GDM1 (cell line): ENCODE results near the gene IGFBP1.

Source experiments
- DNase-seq: peaks from one replicate; lab custom pipeline; 2025; lab: John Stamatoyannopoulos, UW

The IGFBP1 gene

DNA sequence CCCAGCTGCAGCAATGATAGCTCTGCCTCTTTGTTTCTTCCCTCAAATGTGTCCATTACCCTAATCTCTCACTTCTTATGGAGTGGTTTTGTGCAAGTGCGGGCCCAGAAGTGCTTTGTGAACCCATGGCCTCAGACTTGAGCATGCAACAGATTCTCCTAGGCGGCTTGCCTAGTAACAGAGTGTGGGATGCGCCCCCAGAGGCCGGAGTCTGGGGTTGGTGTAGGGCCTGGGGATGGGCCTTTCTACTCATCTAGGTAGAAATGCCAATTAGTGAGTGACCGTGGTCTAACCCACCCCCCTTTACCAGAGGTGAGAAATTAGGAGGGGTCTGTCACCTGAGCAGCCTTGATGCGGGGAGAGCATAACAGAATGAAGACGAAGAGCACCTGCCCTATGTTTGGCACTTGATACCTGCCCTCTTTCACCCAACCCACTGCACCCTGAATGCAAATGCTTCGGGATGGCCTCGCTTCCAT is 7.0 kb upstream of the IGFBP1 start:
- no peak for DNase-seq

DNA sequence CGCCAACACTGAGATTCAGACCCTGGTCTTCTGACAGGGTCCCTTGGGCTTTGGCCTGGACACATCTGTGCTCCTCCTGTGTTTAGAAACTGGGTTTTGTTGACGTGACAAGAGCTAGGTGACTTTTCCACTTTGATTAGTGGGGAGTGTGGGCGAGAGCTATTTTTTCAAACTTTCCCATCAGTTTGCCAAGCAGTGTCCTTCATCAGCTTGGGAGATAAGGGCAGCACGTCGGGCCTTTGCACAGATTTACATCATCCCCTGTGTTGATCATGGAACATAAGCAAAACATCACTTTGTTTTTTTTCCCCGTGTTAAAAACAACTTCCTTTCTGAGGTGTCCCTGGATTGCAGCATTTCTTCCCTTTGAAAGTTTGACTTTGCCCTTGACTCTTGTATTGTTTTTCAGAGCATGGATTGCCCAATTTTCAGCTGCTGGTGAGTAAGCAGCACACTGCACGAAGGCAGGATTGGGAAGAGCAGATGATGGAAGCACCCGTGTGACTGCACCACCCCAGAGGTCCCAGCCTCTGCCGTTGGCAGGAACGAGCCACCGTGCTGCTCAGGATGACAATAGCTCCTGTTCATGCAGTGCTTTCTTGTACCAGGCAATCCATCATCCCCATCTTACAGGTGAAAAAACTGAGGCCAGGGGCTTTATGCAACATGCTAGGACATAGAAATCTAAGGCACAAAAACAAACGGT is 6.4 kb upstream of the IGFBP1 start:
- DNase-seq, result no peak

- DNase-seq, result no peak
These were observed 5.8 kb upstream of the IGFBP1 start for GRCh38 chr7:45882465-45882810.

DNA sequence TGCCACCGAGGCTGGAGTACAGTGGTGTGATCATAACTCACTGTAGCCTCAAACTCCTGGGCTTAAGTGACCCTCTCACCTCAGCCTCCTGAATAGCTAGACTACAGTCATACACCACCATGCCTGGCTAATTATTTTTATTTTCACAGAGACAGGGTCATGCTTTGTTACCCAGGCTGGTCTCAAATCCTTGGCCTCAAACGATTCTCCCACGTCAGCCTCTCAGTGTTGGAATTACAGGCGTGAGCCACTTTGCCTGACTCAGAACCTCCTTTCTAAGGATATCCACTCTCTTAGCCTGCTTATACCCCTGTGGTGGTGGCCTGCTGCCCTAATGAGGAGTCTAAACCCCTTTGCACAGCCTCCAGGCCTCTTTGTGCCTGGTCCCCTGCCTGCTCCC is 4.2 kb upstream of the IGFBP1 start:
- DNase-seq, result no peak

GRCh38 chr7:45885264-45885882 is 2.9 kb upstream of the IGFBP1 start:
- DNase-seq, result no peak

DNA sequence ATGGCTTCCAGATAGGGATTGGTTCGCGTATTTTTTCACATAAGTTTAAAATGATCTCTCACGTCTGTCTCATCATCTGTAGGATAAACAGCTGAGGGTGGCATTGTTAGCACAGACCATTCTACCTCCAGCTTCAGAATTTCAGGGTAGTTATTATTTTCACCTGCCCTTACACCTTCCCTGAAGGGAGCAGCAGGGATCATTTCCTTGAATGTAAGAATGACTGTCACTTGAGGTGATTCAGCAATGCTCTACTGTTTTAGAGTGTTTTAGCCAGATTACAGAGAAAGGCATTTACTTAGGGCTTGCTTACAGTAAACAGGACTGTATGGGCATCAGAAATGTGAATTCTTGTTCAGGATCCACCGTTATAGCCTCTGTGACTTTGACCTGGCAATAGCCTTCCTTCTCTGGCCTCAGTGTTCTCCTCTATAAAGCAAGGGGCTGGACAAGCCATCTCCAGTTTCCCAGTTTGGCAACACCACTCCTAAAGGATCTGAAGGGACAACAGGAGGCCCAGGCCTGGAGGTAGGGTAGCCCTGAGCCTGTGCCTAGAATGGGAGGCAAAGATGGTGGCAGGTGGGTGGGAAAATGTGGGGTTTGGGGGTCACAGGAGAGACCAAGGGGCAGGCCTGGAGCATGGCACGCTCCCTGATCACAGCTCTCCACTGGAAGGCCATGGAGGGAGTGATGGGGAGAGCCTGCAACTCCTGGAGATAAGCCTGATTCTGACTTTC is 1.2 kb upstream of the IGFBP1 start:
- no peak for DNase-seq

- DNase-seq, result no peak
These were observed 692 bp downstream of the IGFBP1 start for GRCh38 chr7:45888993-45889366.

- no peak for DNase-seq
These were observed 1.2 kb downstream of the IGFBP1 start for GRCh38 chr7:45889367-45890067.

DNA sequence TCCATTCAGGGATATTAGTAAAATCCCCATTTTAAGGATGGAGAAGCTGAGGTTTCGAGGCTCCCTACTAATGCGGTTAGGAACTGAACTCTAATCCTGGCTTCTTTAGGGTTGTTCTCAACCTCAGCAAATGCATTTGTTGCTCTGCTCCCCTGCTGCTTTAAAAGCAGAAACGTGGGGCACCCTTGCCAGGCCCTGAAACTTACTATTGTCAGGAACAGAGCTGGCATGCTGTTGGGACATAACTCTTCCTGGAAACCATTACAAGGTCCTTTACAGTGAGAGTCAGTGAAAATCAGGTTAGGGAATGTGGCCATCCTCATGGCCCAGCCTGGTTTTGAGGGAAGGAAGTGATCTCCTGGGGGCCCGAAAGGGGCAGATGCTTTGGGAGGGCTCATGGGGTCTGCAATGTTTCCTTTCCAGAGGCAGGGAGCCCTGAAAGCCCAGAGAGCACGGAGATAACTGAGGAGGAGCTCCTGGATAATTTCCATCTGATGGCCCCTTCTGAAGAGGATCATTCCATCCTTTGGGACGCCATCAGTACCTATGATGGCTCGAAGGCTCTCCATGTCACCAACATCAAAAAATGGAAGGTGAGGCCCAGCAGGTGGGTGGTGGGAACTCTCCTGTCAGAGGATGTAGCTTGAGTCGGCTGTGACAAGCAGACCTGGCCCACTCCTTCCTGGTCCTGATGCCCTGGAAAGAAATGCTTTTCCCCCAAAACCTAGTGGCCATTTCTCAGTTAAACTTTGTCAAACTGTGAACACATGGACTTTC is 2.0 kb downstream of the IGFBP1 start:
- DNase-seq, result no peak

- DNase-seq, result no peak
These were observed 2.7 kb downstream of the IGFBP1 start for GRCh38 chr7:45890902-45891461.

- no peak for DNase-seq
These were observed 3.4 kb downstream of the IGFBP1 start for GRCh38 chr7:45891462-45892402.

DNA sequence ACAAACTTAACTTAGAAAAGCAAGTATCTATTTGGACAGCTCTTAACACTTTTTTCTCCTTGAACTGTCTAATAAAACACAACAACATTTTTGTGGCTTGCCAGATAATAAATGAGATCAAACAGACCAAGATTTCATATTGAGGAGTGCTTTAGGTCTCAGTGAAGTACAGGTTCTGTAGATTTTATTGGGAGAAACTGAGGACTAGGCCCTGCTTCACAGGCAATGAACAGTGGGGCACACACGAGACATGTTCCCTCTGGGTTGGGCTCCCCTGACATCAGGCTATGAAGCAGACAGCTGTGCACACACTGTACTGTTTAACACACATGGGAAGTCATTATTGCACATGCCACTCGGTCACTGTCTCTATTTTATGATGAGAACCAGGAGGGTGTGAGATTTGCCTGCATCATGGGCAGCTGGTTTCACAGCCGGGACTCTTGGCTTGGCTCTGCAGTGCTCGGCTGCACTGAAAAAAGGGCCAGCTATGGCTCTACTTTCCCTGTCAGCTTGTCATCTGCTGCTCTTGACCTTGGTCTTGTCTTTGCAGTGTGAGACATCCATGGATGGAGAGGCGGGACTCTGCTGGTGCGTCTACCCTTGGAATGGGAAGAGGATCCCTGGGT is 4.2 kb downstream of the IGFBP1 start:
- no peak for DNase-seq

DNA sequence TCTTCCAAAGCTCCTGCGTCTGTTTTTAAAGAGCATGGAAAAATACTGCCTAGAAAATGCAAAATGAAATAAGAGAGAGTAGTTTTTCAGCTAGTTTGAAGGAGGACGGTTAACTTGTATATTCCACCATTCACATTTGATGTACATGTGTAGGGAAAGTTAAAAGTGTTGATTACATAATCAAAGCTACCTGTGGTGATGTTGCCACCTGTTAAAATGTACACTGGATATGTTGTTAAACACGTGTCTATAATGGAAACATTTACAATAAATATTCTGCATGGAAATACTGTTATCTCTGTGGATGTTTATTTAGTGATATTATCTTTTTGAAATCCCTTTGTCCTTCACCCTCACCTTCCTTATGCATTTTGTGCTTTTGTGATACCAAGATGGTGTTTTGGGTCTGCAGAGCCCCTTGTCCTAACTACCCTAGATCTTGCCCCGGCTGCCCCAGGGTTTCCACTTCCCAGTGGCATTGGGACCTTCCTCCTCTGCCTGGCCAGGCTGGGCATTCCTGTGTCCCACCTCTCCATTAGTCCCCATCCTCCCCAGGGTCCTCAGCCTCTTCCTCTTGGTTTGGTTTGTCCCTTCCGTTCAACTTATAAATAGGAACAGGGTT is 5.2 kb downstream of the IGFBP1 start:
- no peak for DNase-seq

DNA sequence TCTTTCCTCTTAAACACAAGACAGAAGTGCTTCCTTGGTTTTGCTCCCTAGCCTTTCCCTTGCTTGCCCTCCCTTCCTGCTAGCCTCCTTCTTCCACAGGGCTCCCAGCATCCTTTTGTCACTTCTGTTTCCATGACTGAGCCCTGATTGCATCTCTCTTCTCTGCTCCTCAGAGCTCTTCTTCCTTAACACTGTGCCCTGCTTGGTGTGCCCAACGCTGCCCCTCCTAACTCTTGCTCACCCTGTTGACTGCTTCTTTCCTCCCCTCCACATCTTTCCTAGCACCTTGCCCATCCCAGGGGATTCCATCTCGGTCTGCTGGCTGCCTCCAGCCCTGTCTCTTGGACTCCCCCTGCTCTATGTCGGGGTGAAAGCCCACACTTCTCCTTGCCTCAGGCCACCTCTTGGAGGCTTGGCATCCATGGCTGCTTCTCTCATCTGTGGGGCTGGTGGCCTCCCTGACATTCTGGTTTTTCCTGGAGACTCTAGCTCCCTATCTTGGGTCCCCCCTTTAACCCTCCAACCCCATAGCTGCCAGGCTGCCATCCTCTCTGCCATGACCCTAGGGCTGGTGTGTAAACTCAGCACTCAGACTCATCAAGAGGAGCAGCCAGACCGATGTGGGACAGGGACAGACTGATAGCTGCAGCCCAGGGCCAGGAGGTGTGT is 5.8 kb downstream of the IGFBP1 start:
- no peak for DNase-seq

GRCh38 chr7:45894665-45895062 is 6.4 kb downstream of the IGFBP1 start:
- no peak for DNase-seq

DNA sequence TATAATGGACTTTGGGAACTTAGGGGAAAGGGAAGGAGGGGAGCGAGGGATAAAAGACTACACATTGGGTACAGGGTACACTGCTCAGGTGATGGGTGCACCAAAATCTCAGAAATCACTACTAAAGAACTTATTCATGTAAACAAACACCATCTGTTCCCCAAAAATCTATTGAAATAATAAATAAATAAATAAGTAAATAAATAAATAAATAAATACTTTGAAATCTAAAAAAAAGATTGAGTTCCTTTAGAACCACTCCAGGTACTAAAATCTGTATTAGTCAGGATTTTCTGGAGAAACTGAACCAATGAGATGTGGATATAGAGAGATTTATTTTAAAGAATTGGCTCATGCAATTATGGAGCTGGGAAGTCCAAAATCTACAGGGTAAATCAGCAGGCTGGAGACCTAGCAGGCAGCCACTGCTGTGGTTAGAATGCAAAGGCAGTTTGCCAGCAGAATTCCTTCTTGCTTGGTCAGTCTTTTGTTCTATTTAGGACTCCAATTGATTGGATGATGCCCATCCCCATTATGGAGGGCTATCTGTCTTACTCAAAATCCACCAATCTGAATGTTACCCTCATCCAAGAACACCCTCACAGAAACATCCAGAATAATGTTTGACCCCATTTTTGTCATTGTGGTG is 8.9 kb downstream of the IGFBP1 start:
- no peak for DNase-seq

DNA sequence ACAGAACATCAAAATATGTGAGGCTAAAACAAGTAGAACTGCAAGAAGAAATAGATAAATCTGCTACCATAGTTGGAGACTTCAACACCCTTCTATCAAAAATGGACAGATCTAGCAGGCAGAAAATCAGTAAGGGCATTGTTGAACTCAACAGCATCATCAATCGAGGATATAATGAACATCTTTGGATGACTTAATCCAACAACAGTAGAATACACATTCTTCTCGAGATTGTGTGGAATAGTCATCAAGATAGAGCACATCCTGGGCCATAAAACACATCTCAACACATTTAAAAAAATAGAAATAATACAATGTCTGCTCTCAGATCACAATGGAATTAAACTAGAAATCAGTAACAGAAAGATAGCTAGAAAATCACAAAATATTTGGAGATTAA is 9.9 kb downstream of the IGFBP1 start:
- DNase-seq, result no peak

- DNase-seq, result no peak
These were observed 13.3 kb downstream of the IGFBP1 start for GRCh38 chr7:45901566-45901965.
